Right atrium auricular region (tissue), 2 donors: Measurements from ENCODE around the gene ZNF93. TPM values are rescaled to one million over a fixed set of nuclear protein-coding genes. Genes with fewer than 3 reads are reported as not detected.
"Not testable (repeated sequence)": the region's sequence is repeated elsewhere in the genome, so short reads cannot be mapped to it uniquely, and the experiment has no call there.

Experiments
- DNase-seq: peaks from one replicate; pipeline ENCODE4 v3.0.0-alpha.2; 2019; ENCODE audit warnings: low spot score
- H3K27ac ChIP-seq, 2 donors: fragments of 200-600 bp; sonication (generic); 1 replicate in 1 of 2; 2 replicates in 1 of 2; pipeline ENCODE4 v1.5.1; 2016 to 2019
- H3K27me3 ChIP-seq, 2 donors: fragments of 200-600 bp; sonication (generic); one replicate each; pipeline versions ENCODE4 v1.5.1 to v1.6.0; 2017 to 2019
- H3K36me3 ChIP-seq: fragments of 200-600 bp; sonication (generic); one replicate; pipeline ENCODE4 v1.5.1; 2016
- H3K4me1 ChIP-seq, 2 donors: fragments of 200-600 bp; sonication (generic); one replicate each; pipeline versions ENCODE4 v1.5.1 to v1.6.0; 2017 to 2019
- H3K4me3 ChIP-seq, 2 donors: fragments of 200-600 bp; sonication (generic); 1 replicate in 1 of 2; 2 replicates in 1 of 2; pipeline ENCODE4 v1.5.1; 2017 to 2019; ENCODE audit warnings: mild to moderate bottlenecking in 1 of 2, moderate library complexity in 1 of 2
- H3K9me3 ChIP-seq, 2 donors: fragments of 200-600 bp; sonication (generic); one replicate each; pipeline ENCODE4 v1.5.1; 2019
- CTCF ChIP-seq, 2 donors: fragments of 200-600 bp; sonication (generic); IDR thresholded peaks; one replicate each; pipeline ENCODE4 v1.5.1; 2019; ENCODE audit warnings: antibody characterized with exemption in 2 of 2
- total RNA-seq, 2 donors: library from RNA; depleted of rRNA; stranded (reverse); fragments of >200 nt; gene quantifications; one replicate each; pipeline ENCODE4 v1.1.0, GENCODE V29; 2016

The ZNF93 gene
- total RNA-seq, 2 donors from 2014 or later: 1.7 to 4.0 TPM

- Histone ChIP-seq H3K4me3 (peak overlapping the region; percentile 57 to 77), H3K27me3 (no peaks in the 10 kb centered on the region), H3K27ac (peak overlapping the region; percentile 86 to 89), H3K4me1 (peaks cover 0 to 7% of the 10 kb centered on the region in 2 donors), H3K9me3 (peaks cover 0 to 15% of the 10 kb centered on the region in 2 donors), H3K36me3 (no peaks in the 10 kb centered on the region)
- no peak for TF ChIP-seq CTCF (IDR thresholded peaks at IDR 0.05)
- DNase-seq: no peak
Observed at GRCh38 chr19:19900139-19900728, 512 bp upstream of the ZNF93 start.

GRCh38 chr19:19907551-19907950 is 6.8 kb downstream of the ZNF93 start:
- H3K27me3 ChIP-seq, H3K9me3 ChIP-seq, DNase-seq, H3K4me1 ChIP-seq, H3K27ac ChIP-seq, H3K36me3 ChIP-seq, H3K4me3 ChIP-seq: not testable (repeated sequence)

GRCh38 chr19:19909654-19910053 is 8.9 kb downstream of the ZNF93 start:
- H3K36me3 ChIP-seq: no peaks in the 10 kb centered on the region
- H3K4me1 ChIP-seq: no peaks in the 10 kb centered on the region
- H3K27ac ChIP-seq: no peak overlapping the region
- peaks cover 0 to 3% of the 10 kb centered on the region in 2 donors for H3K27me3 ChIP-seq
- TF ChIP-seq CTCF (IDR thresholded peaks at IDR 0.05): no peak
- no peak for DNase-seq
- no peak overlapping the region for H3K4me3 ChIP-seq
- no peaks in the 10 kb centered on the region for H3K9me3 ChIP-seq

GRCh38 chr19:19911150-19911549 is 10.4 kb downstream of the ZNF93 start:
- DNase-seq: no peak
- H3K36me3 ChIP-seq: no peaks in the 10 kb centered on the region
- no peak overlapping the region for H3K4me3 ChIP-seq
- no peaks in the 10 kb centered on the region for H3K4me1 ChIP-seq
- TF ChIP-seq CTCF (IDR thresholded peaks at IDR 0.05): no peak
- H3K27me3 ChIP-seq: peaks cover 0 to 3% of the 10 kb centered on the region in 2 donors
- no peak overlapping the region for H3K27ac ChIP-seq
- H3K9me3 ChIP-seq: no peaks in the 10 kb centered on the region

GRCh38 chr19:19914596-19914995 is 13.8 kb downstream of the ZNF93 start:
- Histone ChIP-seq H3K9me3 (no peaks in the 10 kb centered on the region), H3K27ac (no peak overlapping the region), H3K36me3 (no peaks in the 10 kb centered on the region), H3K27me3 (peaks cover 0 to 3% of the 10 kb centered on the region in 2 donors), H3K4me3 (no peak overlapping the region), H3K4me1 (no peaks in the 10 kb centered on the region)
- no peak for TF ChIP-seq CTCF (IDR thresholded peaks at IDR 0.05)
- no peak for DNase-seq

- H3K9me3 ChIP-seq: peaks cover 0 to 45% of the 10 kb centered on the region in 2 donors
- not testable (repeated sequence) for H3K4me3 ChIP-seq, H3K27ac ChIP-seq, H3K4me1 ChIP-seq, H3K27me3 ChIP-seq
- peaks cover 16% of the 10 kb centered on the region for H3K36me3 ChIP-seq
- peak; percentile 67 for DNase-seq
- peak; percentile 42 to 65 for TF ChIP-seq CTCF (IDR thresholded peaks at IDR 0.05)
Observed at GRCh38 chr19:19930417-19930816, 29.7 kb downstream of the ZNF93 start.

- not testable (repeated sequence) for H3K4me3 ChIP-seq, H3K27me3 ChIP-seq, H3K27ac ChIP-seq, H3K4me1 ChIP-seq, DNase-seq
- Histone ChIP-seq H3K9me3 (peaks cover 0 to 62% of the 10 kb centered on the region in 2 donors), H3K36me3 (peaks cover 16% of the 10 kb centered on the region)
Observed at GRCh38 chr19:19933432-19934314, 32.9 kb downstream of the ZNF93 start.
